LNCaP clone FGC (cell line): ENCODE data around the gene RAPGEF3.

ENCODE experiments used
- DNase-seq: peaks from one replicate; pipeline ENCODE4 v3.0.0-alpha.2; 2011; ENCODE audit warnings: low read depth
- H3K4me3 ChIP-seq: 2 replicates; pipeline ENCODE4 v1.5.1; 2011; ENCODE audit warnings: mild to moderate bottlenecking, low read depth, low read length, control low read depth
- TF ChIP-seq, protein P1 (sequence below): IDR thresholded peaks from 2 replicates; pipeline ENCODE4 v1.5.1; 2012; ENCODE audit warnings: mild to moderate bottlenecking; ENCODE audit not compliant: control insufficient read depth, insufficient read depth; ENCODE audit errors: extremely low read depth

The RAPGEF3 gene

DNA sequence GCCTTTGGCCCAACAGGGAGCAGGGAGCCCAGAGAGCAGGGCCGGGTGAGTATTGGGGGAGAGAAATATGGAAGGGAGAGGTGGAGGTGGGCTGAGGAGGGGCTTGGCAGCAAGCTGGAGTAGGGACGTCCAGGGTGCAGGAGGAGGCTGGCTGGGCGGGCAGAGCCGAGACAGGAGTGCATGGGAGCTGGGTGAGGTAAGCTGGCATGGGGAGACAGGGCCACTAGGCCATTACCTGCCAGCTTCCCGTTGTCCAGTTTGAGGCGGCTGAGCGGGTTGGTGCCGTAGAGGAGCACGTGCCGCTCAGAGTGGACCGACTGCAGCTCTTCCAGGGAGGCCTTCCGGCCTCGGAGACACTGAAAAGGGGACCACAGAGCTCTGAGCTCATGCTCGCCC, 32.7 kb upstream of the RAPGEF3 start:
- TF ChIP-seq, protein P1, sequence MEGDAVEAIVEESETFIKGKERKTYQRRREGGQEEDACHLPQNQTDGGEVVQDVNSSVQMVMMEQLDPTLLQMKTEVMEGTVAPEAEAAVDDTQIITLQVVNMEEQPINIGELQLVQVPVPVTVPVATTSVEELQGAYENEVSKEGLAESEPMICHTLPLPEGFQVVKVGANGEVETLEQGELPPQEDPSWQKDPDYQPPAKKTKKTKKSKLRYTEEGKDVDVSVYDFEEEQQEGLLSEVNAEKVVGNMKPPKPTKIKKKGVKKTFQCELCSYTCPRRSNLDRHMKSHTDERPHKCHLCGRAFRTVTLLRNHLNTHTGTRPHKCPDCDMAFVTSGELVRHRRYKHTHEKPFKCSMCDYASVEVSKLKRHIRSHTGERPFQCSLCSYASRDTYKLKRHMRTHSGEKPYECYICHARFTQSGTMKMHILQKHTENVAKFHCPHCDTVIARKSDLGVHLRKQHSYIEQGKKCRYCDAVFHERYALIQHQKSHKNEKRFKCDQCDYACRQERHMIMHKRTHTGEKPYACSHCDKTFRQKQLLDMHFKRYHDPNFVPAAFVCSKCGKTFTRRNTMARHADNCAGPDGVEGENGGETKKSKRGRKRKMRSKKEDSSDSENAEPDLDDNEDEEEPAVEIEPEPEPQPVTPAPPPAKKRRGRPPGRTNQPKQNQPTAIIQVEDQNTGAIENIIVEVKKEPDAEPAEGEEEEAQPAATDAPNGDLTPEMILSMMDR = no peak
- DNase-seq = no peak
- H3K4me3 ChIP-seq = no peak overlapping the region

DNA sequence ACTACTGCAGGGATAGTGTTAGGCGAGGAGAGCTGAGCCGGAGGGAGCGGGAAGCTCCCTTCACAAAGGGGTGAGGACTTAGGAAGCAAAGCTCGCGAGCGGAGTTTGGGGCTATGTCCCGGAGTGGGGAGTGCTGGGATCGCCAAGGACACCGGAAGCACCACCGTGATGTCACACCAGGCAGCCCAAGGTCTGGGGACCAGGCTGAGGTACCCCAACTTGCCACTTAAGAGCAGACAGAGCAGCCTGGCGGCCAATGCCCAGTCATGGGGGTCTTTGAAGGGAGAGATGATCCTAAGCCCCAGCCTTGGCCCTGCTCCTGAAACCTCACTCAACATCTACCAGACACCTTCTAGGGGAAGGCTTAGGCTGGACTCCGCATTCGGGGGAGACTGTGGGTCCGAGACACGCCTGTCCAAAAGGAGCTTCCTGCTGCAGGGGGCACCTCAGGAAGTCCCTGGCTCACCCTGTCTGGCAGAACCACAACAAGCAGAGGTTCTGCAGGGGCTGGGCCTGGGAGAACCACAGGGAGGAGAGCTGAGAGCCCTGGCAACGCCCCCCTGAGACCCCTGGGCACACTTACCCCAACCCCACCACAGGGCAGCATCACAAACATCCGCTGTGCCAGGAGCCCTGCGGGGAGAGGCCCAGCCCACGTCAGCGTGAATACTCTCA, 32.1 kb upstream of the RAPGEF3 start:
- H3K4me3 ChIP-seq = no peak overlapping the region
- TF ChIP-seq, protein P1 = no peak
- no peak for DNase-seq

DNA sequence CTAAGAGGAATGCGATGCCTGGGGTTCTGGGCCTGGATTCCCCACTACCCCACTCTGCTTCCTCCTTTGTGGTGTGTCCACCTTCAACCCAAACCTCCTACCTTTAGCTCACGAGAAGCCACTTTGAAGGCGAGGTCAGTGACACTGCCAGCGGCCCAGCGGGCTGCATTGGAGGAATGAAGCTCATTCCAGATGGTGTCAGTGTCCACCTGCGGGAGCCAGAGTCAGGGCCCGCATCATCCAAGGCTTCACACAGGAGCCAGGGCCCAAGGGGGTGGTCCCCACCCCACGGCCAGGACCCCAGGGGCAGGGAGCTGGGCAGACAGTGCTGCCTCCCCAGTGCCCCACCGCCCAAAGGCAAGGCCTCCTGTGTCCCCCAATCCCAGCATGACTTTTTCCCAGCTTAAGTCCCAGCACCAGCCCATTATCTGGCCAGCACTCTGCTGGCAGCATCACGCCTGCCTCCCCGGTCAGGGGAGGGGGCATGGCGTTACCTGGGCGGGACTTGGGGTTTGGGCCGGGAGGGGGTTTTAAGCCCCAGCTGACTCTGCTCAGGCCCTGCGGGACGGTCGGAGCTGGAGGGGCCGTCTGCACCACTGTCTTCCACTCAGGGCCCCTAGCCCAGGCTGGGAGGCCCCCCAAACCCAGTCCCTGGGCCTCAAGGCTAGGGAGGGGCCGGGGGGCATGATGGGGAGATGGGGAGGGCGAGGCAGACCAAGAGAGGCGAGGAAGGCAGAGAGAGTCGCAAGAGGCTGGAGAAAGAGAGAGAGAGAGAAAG, 31.2 kb upstream of the RAPGEF3 start:
- TF ChIP-seq, protein P1 = no peak
- H3K4me3 ChIP-seq = no peak overlapping the region
- DNase-seq = no peak

DNA sequence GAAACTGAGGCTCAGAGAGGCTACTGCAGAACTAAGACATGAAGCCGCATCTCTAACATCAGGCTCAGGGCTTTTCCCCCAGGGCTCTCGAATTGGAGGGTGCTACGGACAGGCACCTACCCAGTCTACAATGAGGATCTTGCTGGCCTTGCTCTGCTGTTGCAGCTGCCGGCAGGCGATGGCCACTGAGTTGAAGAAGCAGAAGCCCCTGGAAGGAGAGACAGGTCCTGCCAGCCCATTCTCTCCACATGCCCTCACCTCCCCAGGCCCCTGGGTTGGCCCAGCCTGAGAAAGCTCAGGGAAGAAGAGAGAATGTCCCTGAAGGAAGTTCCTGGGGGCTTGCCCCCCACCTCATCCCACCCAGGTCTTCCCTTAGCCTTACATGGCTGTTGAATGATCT, 30.5 kb upstream of the RAPGEF3 start:
- TF ChIP-seq, protein P1 = no peak
- no peak overlapping the region for H3K4me3 ChIP-seq
- no peak for DNase-seq

DNA sequence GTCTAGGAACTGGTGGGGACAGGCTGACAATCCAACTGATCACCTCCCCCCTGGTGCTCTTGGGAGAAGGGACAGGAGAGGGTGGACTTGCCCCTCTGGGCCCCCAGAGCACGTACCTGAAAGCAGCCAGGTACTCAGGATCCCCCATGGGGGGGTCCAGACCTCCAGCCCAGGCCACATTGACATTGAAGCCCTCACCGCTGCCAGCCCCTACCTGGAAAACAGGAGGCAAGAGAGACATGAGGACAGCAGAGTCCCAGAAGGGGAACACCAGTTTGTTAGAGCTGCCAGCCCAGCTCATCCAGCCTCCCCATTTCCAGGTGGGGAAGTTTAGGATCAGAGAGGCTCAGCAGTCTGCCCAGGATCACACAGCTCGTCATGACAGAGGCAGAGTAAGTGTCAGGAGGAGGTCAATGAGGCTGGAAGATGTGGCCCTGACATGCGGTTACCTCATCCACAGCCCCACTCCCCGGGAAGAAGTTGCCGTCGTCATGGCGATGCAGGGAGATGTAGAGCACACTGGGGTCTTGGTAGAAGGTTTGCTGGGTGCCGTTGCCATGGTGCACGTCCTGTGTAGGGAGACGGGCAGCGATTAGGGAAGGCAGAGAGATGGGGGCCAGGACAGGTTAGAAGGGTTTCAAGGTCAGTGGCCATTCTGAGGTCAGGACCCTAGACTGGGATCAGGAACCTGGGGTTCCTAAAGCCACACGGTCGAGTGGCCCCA, 29.1 kb upstream of the RAPGEF3 start:
- no peak overlapping the region for H3K4me3 ChIP-seq
- no peak for DNase-seq
- TF ChIP-seq, protein P1 = no peak

- H3K4me3 ChIP-seq = no peak overlapping the region
- TF ChIP-seq, protein P1 = no peak
- no peak for DNase-seq
These were observed 28.1 kb upstream of the RAPGEF3 start for GRCh38 chr12:47786662-47787280.
